Measurements from ENCODE around the gene CABP7.

Gene CABP7

GRCh38 chr22:29733362-29734201 lies 13.8 kb downstream of the CABP7 start:
- in situ Hi-C loops (cut with MboI; ENCODE audit: low sequenced_read_pairs, unreplicated experiment) = no loop called here
- no peak for TF ChIP-seq CTCF (IDR thresholded peaks at IDR 0.05; ENCODE audit: borderline replicate concordance, control extremely low read depth, extremely low read depth, insufficient read depth, missing control alignments)

GRCh38 chr22:29734406-29734805 lies 14.6 kb downstream of the CABP7 start:
- TF ChIP-seq CTCF (IDR thresholded peaks at IDR 0.05; ENCODE audit: borderline replicate concordance, control extremely low read depth, extremely low read depth, insufficient read depth, missing control alignments) = no peak
- in situ Hi-C loops (cut with MboI; ENCODE audit: low sequenced_read_pairs, unreplicated experiment) = no loop called here

More at GRCh38 chr22:29733362-29734201, 13.8 kb downstream of the CABP7 start:
- no peak for DNase-seq (ENCODE audit: low spot score)

GRCh38 chr22:29734838-29735237 lies 15.0 kb downstream of the CABP7 start:
- DNase-seq (ENCODE audit: low spot score) = no peak
- in situ Hi-C loops (cut with MboI; ENCODE audit: low sequenced_read_pairs, unreplicated experiment) = no loop called here
- TF ChIP-seq CTCF (IDR thresholded peaks at IDR 0.05; ENCODE audit: borderline replicate concordance, control extremely low read depth, extremely low read depth, insufficient read depth, missing control alignments) = no peak

More at GRCh38 chr22:29734406-29734805, 14.6 kb downstream of the CABP7 start:
- no peak for DNase-seq (ENCODE audit: low spot score)

GRCh38 chr22:29735416-29735815 lies 15.6 kb downstream of the CABP7 start:
- no peak for DNase-seq (ENCODE audit: low spot score)
- in situ Hi-C loops (cut with MboI; ENCODE audit: low sequenced_read_pairs, unreplicated experiment) = no loop called here
- TF ChIP-seq CTCF (IDR thresholded peaks at IDR 0.05; ENCODE audit: borderline replicate concordance, control extremely low read depth, extremely low read depth, insufficient read depth, missing control alignments) = no peak

GRCh38 chr22:29737251-29738117 lies 17.7 kb downstream of the CABP7 start:
- no peak for DNase-seq (ENCODE audit: low spot score)
- in situ Hi-C loops (cut with MboI; ENCODE audit: low sequenced_read_pairs, unreplicated experiment) = no loop called here

More at GRCh38 chr22:29737251-29738117, 17.7 kb downstream of the CABP7 start:
- TF ChIP-seq CTCF (IDR thresholded peaks at IDR 0.05; ENCODE audit: borderline replicate concordance, control extremely low read depth, extremely low read depth, insufficient read depth, missing control alignments) = no peak

Data from GM13976 (cell line).